ENCODE results near the gene TMEM14B.

TMEM14B gene

DNA sequence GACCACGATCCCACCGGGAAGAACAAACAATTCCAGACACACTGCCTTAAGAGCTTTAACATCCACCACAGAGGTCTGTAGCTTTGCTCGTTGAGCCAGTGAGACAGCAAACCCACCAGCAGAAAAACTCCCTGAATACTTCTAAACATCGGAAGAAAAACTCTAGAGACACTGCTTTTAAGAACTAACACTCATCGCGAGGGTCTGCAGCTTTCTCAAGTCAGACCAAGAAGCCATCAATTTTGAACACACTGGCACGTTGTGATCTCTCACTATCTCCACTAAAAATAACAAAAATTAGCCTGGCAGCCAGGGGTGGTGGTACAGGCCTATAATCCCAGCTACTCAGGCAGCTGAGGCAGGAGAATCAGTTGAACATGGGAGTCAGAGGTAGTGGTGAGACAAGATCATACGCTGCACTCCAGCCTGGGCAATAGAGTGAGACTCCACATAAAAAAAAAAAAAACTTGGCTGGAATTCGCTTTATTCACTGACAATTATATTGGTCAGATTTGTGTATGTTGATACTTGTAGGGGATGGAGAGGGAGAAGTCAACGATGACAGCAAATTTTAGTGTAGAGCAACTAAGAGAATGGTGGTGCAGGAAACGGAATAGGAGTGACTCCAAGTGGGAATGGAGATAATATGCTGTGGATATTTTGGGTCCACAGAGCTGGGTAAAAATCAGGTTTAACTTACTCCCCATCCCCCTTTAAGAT lies 25.6 kb upstream of the TMEM14B start:
- TF ChIP-seq, protein P1, sequence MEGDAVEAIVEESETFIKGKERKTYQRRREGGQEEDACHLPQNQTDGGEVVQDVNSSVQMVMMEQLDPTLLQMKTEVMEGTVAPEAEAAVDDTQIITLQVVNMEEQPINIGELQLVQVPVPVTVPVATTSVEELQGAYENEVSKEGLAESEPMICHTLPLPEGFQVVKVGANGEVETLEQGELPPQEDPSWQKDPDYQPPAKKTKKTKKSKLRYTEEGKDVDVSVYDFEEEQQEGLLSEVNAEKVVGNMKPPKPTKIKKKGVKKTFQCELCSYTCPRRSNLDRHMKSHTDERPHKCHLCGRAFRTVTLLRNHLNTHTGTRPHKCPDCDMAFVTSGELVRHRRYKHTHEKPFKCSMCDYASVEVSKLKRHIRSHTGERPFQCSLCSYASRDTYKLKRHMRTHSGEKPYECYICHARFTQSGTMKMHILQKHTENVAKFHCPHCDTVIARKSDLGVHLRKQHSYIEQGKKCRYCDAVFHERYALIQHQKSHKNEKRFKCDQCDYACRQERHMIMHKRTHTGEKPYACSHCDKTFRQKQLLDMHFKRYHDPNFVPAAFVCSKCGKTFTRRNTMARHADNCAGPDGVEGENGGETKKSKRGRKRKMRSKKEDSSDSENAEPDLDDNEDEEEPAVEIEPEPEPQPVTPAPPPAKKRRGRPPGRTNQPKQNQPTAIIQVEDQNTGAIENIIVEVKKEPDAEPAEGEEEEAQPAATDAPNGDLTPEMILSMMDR (IDR thresholded peaks at IDR 0.05; ENCODE audit: low read depth, low read length, missing control alignments), result no peak
- peak overlapping the region; percentile 66 for H3K4me3 ChIP-seq (replicated peaks; ENCODE audit: low read depth, low read length)
- DNase-seq (ENCODE audit: extremely low read depth, low read depth), result no peak

DNA sequence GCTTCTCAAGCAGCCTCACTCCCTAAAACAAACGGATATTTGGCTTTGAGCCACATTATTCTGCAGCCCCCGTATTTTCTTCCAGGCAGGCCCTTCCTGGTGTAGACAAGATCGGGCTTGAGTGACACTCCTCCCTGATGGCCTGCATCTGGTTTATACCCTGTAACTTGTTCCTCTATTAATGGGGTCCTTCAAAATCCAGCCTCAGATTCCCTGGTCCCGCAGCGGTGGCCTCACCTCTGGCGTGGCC lies 25.1 kb upstream of the TMEM14B start:
- H3K4me3 ChIP-seq (replicated peaks; ENCODE audit: low read depth, low read length), result peak overlapping the region; percentile 66
- DNase-seq (ENCODE audit: extremely low read depth, low read depth), result no peak
- TF ChIP-seq, protein P1 (IDR thresholded peaks at IDR 0.05; ENCODE audit: low read depth, low read length, missing control alignments), result no peak

DNA sequence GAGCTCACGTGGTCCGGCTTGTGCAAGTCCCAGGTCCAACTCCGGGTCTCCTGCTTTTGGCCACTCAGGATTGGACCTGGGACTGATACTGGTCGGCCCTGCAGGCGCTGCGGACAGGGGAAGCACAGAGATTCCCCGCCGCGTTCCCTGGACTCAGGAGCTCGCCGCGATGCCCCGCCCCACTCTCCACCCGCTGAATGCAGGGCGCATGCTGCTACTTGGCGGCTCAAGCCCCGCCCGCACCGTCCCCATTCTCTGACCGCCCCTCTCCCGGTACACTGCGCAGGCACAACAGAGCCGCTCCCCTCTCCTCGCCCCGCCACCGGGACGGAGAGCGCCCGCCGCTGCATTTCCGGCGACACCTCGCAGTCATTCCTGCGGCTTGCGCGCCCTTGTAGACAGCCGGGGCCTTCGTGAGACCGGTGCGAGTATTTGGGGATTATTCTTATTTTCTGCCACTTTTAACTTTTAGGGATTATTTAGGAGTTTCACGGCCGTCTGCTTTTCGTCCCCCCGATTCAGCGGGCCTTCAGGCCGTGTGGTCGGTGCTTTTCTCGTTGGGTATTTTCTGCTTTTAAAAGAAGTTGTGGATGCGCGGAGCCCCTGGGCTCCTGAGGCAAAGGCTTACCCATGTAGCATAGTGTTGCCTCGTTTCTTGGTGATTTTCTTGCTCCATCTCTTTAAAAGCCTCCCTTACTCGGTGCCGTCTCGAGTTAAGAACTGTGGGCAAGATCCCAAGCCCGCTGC lies 24.6 kb upstream of the TMEM14B start, which contains the start of gene TMEM14C:
Gene TMEM14C, plus strand, starts transcription at position 251 of the 747 bp plus-strand sequence. CDS start 1,544 bp downstream, outside the sequence.
- peak within 1 kb of the TSS; percentile 66 for H3K4me3 ChIP-seq (replicated peaks; ENCODE audit: low read depth, low read length)
- DNase-seq (ENCODE audit: extremely low read depth, low read depth), result peak; percentile 85
- TF ChIP-seq, protein P1 (IDR thresholded peaks at IDR 0.05; ENCODE audit: low read depth, low read length, missing control alignments), result no peak

DNA sequence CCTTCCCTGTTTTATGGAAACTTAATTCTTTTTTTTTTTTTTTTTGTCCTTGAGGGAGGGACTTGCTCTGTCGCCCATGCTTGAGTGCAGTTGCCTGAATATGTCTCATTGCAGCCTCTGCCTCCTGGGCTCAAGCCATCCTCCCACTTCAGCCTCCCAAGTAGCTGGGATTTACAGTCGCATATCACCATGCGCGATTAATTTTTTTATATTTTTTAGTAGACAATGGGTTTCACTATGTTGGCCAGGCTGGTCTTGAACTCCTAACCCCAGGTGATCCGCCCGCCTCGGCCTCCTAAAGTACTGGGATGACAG lies 24.1 kb upstream of the TMEM14B start:
- TF ChIP-seq, protein P1 (IDR thresholded peaks at IDR 0.05; ENCODE audit: low read depth, low read length, missing control alignments), result no peak
- DNase-seq (ENCODE audit: extremely low read depth, low read depth), result no peak

DNA sequence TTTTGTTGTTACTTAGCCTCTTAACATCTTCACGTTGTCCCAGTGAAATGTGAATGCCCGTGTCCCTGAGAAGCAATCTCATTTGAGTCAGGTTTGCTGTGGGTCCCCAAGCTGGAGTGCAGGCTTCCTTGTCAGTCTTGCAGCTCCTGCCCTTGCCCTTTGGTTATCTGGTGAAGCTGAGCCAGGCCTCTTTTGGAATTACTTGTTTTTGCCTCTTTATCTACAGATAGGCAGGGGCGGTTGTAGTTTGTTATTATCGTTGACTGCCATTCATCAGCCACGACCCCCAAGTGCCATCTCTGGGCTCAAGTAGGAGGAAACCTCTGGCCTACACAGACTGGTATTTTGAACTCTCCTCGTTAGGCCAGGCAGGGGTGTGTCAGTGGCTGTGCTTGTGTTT lies 22.6 kb upstream of the TMEM14B start:
- no peak for DNase-seq (ENCODE audit: extremely low read depth, low read depth)
- TF ChIP-seq, protein P1 (IDR thresholded peaks at IDR 0.05; ENCODE audit: low read depth, low read length, missing control alignments), result no peak
- H3K4me3 ChIP-seq (replicated peaks; ENCODE audit: low read depth, low read length), result no peak overlapping the region

More for the DNA sequence above, 24.1 kb upstream of the TMEM14B start:
- H3K4me3 ChIP-seq (replicated peaks; ENCODE audit: low read depth, low read length), result peak overlapping the region; percentile 66

DNA sequence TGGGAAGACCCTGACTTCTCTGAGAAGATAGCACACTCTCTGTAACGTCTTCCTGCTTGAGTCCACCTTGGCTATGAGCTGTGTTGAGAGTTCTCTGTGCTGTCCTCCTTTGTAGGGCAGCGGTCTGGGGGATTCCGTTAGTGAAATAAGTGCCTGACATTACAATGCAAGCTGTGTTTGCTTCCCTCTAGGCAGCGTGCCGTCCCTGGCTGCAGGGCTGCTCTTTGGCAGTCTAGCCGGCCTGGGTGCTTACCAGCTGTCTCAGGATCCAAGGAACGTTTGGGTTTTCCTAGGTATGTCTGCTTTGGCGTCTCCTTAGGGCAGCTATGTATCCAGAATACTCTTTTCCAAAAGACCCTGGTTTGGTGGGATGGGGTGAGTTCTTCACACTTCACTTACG lies 21.9 kb upstream of the TMEM14B start:
- TF ChIP-seq, protein P1 (IDR thresholded peaks at IDR 0.05; ENCODE audit: low read depth, low read length, missing control alignments), result no peak

More for the DNA sequence above, 21.9 kb upstream of the TMEM14B start:
- no peak for DNase-seq (ENCODE audit: extremely low read depth, low read depth)
- H3K4me3 ChIP-seq (replicated peaks; ENCODE audit: low read depth, low read length), result no peak overlapping the region

Data from HFF-Myc (cell line).